Nephron progenitor cell (in vitro differentiated cells): ENCODE results near the gene MGAT3.

Experiments
- DNase-seq: peaks from one replicate; pipeline ENCODE4 v3.0.0; 2021
- H3K27ac Mint-ChIP-seq: 2 replicates; pipeline ENCODE4 v1.8.0; 2021; ENCODE audit warnings: mild to moderate bottlenecking, moderate library complexity, mixed read lengths
- H3K27me3 Mint-ChIP-seq: 2 replicates; pipeline ENCODE4 v1.8.0; 2021; ENCODE audit warnings: mild to moderate bottlenecking, low read depth, mixed read lengths; ENCODE audit not compliant: poor library complexity
- H3K36me3 Mint-ChIP-seq: 2 replicates; pipeline ENCODE4 v1.8.0; 2021; ENCODE audit warnings: low read depth, mixed read lengths
- H3K4me1 Mint-ChIP-seq: 2 replicates; pipeline ENCODE4 v1.8.0; 2021; ENCODE audit warnings: mixed read lengths
- H3K4me3 Mint-ChIP-seq: 2 replicates; pipeline ENCODE4 v1.8.0; 2021; ENCODE audit warnings: mild to moderate bottlenecking, moderate library complexity, mixed read lengths
- H3K9me3 Mint-ChIP-seq: 2 replicates; pipeline ENCODE4 v1.8.0; 2021; ENCODE audit warnings: mild to moderate bottlenecking, moderate library complexity, mixed read lengths
- TF ChIP-seq, protein P1 (sequence below): fragments of 200-600 bp; sonication (generic); IDR thresholded peaks from 2 replicates; pipeline ENCODE4 v1.5.0; 2021; ENCODE audit warnings: antibody characterized with exemption

MGAT3 gene

DNA sequence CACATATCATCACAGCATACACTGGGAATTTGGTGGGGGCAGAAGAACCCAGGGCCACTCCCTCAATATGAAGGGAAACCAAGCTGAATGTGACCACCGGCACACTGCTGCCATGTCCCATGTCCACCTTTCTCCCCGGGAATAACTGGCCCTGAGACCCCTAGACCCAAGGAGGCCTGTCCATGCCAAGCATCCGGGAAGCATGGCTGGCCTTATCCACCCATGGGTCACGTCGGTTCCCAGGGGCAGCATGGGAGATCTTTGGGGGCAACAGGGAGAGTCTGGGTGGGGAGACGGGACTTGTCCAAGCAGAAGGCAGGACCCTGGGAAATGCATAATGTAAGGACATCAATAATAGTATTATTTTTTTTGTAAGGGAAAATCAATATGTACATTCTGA, 34.9 kb downstream of the MGAT3 start:
- TF ChIP-seq, protein P1, sequence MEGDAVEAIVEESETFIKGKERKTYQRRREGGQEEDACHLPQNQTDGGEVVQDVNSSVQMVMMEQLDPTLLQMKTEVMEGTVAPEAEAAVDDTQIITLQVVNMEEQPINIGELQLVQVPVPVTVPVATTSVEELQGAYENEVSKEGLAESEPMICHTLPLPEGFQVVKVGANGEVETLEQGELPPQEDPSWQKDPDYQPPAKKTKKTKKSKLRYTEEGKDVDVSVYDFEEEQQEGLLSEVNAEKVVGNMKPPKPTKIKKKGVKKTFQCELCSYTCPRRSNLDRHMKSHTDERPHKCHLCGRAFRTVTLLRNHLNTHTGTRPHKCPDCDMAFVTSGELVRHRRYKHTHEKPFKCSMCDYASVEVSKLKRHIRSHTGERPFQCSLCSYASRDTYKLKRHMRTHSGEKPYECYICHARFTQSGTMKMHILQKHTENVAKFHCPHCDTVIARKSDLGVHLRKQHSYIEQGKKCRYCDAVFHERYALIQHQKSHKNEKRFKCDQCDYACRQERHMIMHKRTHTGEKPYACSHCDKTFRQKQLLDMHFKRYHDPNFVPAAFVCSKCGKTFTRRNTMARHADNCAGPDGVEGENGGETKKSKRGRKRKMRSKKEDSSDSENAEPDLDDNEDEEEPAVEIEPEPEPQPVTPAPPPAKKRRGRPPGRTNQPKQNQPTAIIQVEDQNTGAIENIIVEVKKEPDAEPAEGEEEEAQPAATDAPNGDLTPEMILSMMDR = no peak
- no peaks in the 10 kb centered on the region for H3K9me3 Mint-ChIP-seq
- DNase-seq = no peak
- peaks cover 15% of the 10 kb centered on the region for H3K4me1 Mint-ChIP-seq
- H3K27ac Mint-ChIP-seq = no peak overlapping the region
- no peak overlapping the region for H3K4me3 Mint-ChIP-seq
- H3K36me3 Mint-ChIP-seq = peaks cover 5% of the 10 kb centered on the region
- peaks cover 8% of the 10 kb centered on the region for H3K27me3 Mint-ChIP-seq

DNA sequence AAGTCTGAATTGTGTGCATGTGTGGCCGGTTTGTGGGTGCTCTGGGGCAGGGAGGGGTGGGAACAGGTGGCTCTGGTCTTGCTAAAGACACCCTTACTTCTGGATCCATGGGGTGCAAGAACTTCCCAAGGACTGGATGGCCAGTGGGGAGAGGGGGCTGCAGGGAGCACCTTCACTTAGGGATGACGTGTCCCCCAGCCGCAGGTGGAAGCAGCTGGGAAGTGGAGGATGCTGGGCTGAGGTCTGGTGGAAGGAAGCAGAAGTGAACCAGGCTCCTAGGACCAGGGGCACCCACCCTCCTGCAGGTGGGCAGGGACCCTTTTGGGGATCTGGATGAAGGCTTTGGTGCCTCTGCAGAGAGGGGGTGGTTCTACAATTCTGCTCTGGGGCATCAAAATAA, 35.4 kb downstream of the MGAT3 start:
- DNase-seq = no peak
- peaks cover 16% of the 10 kb centered on the region for H3K4me1 Mint-ChIP-seq
- H3K9me3 Mint-ChIP-seq = no peaks in the 10 kb centered on the region
- TF ChIP-seq, protein P1 = no peak
- peaks cover 5% of the 10 kb centered on the region for H3K36me3 Mint-ChIP-seq
- H3K27ac Mint-ChIP-seq = no peak overlapping the region
- H3K4me3 Mint-ChIP-seq = no peak overlapping the region
- H3K27me3 Mint-ChIP-seq = peaks cover 8% of the 10 kb centered on the region

DNA sequence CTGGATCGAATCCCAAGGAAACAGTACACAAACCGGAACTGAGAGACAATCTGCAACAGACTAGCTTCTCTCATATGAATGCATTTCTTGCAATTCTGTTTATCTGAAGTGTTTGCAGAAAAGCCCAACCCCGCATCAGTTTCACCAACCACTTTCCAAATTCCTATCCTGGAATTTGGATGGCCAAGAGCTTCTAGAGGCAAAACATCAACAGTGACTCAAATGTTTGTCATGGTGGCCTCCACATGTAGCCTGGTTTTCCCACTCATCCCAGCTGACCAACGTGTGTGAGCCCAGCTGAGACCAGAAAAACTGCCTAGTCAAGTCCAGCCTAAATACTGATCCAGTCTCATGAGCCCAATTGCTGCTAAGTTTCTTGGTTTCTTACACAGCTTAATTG, 36.9 kb downstream of the MGAT3 start:
- Mint-ChIP-seq H3K27me3 (peaks cover 8% of the 10 kb centered on the region), H3K4me1 (peaks cover 27% of the 10 kb centered on the region), H3K9me3 (no peaks in the 10 kb centered on the region), H3K36me3 (no peaks in the 10 kb centered on the region), H3K4me3 (no peak overlapping the region), H3K27ac (no peak overlapping the region)
- TF ChIP-seq, protein P1 = no peak
- DNase-seq = no peak

DNA sequence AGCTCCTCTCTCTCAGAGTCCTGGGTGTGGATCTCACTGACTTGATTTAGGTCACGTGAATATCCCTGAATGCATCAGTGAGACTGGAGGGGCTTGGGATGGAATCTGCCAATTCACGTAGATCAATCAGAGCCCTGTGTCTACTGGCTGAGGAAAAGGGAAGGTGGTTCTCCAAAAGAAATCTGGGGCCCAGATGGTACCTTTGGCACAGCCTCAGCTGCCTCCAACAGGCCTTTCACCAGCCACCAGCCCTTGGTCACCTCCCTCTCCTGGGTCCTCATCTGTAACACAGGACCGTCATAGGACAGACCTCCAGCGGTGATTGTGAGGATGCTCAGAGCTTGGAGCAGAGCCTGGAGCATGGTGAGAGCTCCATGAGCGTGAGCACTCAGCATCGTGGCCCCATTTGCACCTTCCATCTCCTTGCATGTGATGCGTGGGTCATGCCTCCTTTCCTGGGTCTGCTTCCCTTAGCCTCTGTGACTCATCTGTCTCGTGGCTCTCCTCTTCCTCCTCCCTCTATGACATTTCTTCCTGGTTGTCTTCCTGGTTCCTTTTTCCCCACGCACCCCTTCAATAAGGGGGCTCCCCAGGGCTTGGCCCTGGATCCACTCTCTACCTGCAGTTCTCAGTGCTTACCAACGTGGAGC, 37.8 kb downstream of the MGAT3 start:
- TF ChIP-seq, protein P1 = no peak
- peaks cover 35% of the 10 kb centered on the region for H3K4me1 Mint-ChIP-seq
- DNase-seq = no peak
- H3K27ac Mint-ChIP-seq = no peak overlapping the region
- peaks cover 8% of the 10 kb centered on the region for H3K27me3 Mint-ChIP-seq
- no peak overlapping the region for H3K4me3 Mint-ChIP-seq
- no peaks in the 10 kb centered on the region for H3K36me3 Mint-ChIP-seq
- no peaks in the 10 kb centered on the region for H3K9me3 Mint-ChIP-seq

DNA sequence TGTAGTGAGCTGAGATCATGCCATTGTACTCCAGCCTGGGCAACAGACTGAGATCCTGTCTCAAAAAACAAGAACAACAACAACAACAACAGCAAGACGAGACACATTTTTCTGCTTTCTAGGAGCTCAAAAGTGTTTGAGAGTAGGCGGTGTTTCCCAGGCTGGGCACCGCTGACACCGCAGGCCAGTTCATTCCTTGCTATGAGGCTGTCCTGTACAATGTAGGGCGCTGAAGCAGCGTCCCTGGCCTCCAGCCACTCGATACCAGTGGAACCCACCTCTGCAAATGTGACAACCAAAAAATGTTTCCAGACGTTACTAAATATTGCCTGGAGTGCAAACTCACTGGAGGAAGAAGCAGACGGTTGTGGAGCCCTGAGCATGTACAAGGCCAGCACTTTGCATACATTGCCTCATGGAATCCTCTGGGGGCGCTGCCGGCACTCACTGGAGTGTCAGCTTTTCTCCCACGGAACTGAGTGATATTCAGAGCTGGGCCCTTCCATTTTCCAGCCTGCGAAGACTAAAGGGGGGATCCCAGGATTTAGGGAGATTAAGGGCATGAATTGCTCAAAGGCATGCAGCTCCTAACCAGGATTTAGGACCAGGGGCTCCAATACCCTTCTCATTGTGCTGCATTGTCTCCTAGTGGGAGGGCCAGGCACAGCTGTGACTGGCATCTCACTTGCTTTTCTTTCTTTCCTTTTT, 39.5 kb downstream of the MGAT3 start:
- no peak overlapping the region for H3K27ac Mint-ChIP-seq
- TF ChIP-seq, protein P1 = peak; percentile 72
- H3K9me3 Mint-ChIP-seq = no peaks in the 10 kb centered on the region
- H3K4me1 Mint-ChIP-seq = peaks cover 43% of the 10 kb centered on the region
- H3K4me3 Mint-ChIP-seq = no peak overlapping the region
- H3K27me3 Mint-ChIP-seq = peaks cover 13% of the 10 kb centered on the region
- peak; percentile 76 for DNase-seq
- no peaks in the 10 kb centered on the region for H3K36me3 Mint-ChIP-seq

DNA sequence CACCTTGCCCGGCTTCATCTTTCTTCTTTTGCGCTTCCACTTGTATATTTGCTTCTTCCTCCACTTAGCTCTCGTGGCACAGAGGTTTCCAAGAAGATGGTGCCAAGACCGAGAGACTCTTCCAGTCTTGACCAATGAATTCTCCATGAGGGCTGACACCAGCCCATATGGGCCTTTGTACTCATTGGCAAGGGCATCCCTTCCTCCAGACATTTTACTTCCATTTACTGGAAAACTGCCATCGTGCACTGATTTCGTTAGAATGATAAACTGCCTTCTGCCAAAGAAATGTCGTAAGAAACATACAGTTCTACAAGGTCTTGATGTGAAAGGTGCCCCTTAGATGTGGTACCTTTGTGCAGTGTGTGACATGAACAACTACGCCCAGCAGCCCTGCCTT, 40.6 kb downstream of the MGAT3 start:
- Mint-ChIP-seq H3K27me3 (peaks cover 13% of the 10 kb centered on the region), H3K27ac (no peak overlapping the region), H3K4me1 (peaks cover 53% of the 10 kb centered on the region), H3K36me3 (no peaks in the 10 kb centered on the region), H3K9me3 (no peaks in the 10 kb centered on the region), H3K4me3 (no peak overlapping the region)
- DNase-seq = no peak
- TF ChIP-seq, protein P1 = no peak
